HepG2 (cell line): ENCODE measurements around the gene B3GNT7. TPM values are rescaled to one million over a fixed set of nuclear protein-coding genes. Genes with fewer than 3 reads are reported as not detected.
A peak's percentile ranks its signal among the peaks of the same experiment; 100 is the strongest.

ENCODE experiments used
- AGO2 ChIP-seq: fragments of 200-400 bp; formaldehyde crosslinking; optimal IDR thresholded peaks from 2 replicates; pipeline ENCODE3; 2017; ENCODE audit warnings: mild to moderate bottlenecking, low read depth, low read length, moderate library complexity
- FLYWCH1 ChIP-seq: sonication (generic); formaldehyde crosslinking; IDR thresholded peaks from 2 replicates; pipeline ENCODE4 v1.8.1; 2023; ENCODE audit warnings: mild to moderate bottlenecking, missing genetic modification reagents
- FOXK2 ChIP-seq: fragments of 450-650 bp; IDR thresholded peaks from 2 replicates; pipeline ENCODE4 v1.6.1; 2016
- HDAC2 ChIP-seq: sonication (generic); formaldehyde crosslinking; IDR thresholded peaks from 2 replicates; pipeline ENCODE4 v1.4.0; 2020; ENCODE audit warnings: missing genetic modification reagents
- HES4 ChIP-seq: sonication (generic); formaldehyde crosslinking; IDR thresholded peaks from 2 replicates; pipeline ENCODE4 v1.9.0; 2021; ENCODE audit warnings: mild to moderate bottlenecking, missing genetic modification reagents, borderline replicate concordance
- MAF1 ChIP-seq: sonication (generic); formaldehyde crosslinking; IDR thresholded peaks from 2 replicates; pipeline ENCODE4 v1.5.0; 2020; ENCODE audit warnings: missing genetic modification reagents, borderline replicate concordance
- ONECUT2 ChIP-seq: sonication (generic); formaldehyde crosslinking; IDR thresholded peaks from 2 replicates; pipeline ENCODE4 v1.4.0; 2020; ENCODE audit warnings: missing genetic modification reagents
- PHF20 ChIP-seq: sonication (generic); formaldehyde crosslinking; IDR thresholded peaks from 2 replicates; pipeline ENCODE4 v1.5.0; 2020; ENCODE audit warnings: mild to moderate bottlenecking, missing genetic modification reagents
- POLR2AphosphoS2 ChIP-seq: IDR thresholded peaks from 2 replicates; pipeline ENCODE4 v1.6.1; 2011; ENCODE audit warnings: low read depth, low read length, improper control_type of control experiment
- YEATS4 ChIP-seq: sonication (generic); formaldehyde crosslinking; IDR thresholded peaks from 2 replicates; pipeline ENCODE4 v1.4.0; 2020; ENCODE audit warnings: missing genetic modification reagents, borderline replicate concordance
- ZFAT ChIP-seq: sonication (generic); formaldehyde crosslinking; conservative IDR thresholded peaks from 2 replicates; pipeline ENCODE4 v1.8.1; 2023; ENCODE audit warnings: missing genetic modification reagents, inconsistent platforms
- ZNF136 ChIP-seq: sonication (generic); formaldehyde crosslinking; IDR thresholded peaks from 2 replicates; pipeline ENCODE4 v1.8.1; 2022; ENCODE audit warnings: low read depth, mild to moderate bottlenecking, moderate library complexity, missing genetic modification reagents
- ZNF274 ChIP-seq: sonication (generic); formaldehyde crosslinking; IDR thresholded peaks from 2 replicates; pipeline ENCODE4 v1.5.1; 2020; ENCODE audit warnings: mild to moderate bottlenecking, missing genetic modification reagents
- ZNF30 ChIP-seq: sonication (generic); formaldehyde crosslinking; IDR thresholded peaks from 2 replicates; pipeline ENCODE4 v1.5.0; 2020; ENCODE audit warnings: mild to moderate bottlenecking, missing genetic modification reagents
- ZNF354B ChIP-seq: sonication (generic); formaldehyde crosslinking; IDR thresholded peaks from 2 replicates; pipeline ENCODE4 v1.8.0; 2022; ENCODE audit warnings: mild to moderate bottlenecking, missing genetic modification reagents
- ZNF382 ChIP-seq: sonication (generic); formaldehyde crosslinking; IDR thresholded peaks from 2 replicates; pipeline ENCODE4 v1.5.0; 2020; ENCODE audit warnings: missing genetic modification reagents, mild to moderate bottlenecking, borderline replicate concordance
- ZNF446 ChIP-seq: sonication (generic); formaldehyde crosslinking; IDR thresholded peaks from 2 replicates; pipeline ENCODE4 v1.5.0; 2020; ENCODE audit warnings: mild to moderate bottlenecking, missing genetic modification reagents
- ZNF574 ChIP-seq: sonication (generic); formaldehyde crosslinking; IDR thresholded peaks from 2 replicates; pipeline ENCODE4 v1.4.0; 2020; ENCODE audit warnings: missing genetic modification reagents
- ZNF605 ChIP-seq: sonication (generic); formaldehyde crosslinking; IDR thresholded peaks from 2 replicates; pipeline ENCODE4 v1.8.0; 2022; ENCODE audit warnings: mild to moderate bottlenecking, missing genetic modification reagents
- ZNF678 ChIP-seq: sonication (generic); formaldehyde crosslinking; IDR thresholded peaks from 2 replicates; pipeline ENCODE4 v1.4.0; 2020; ENCODE audit warnings: mild to moderate bottlenecking, missing genetic modification reagents
- ZNF704 ChIP-seq: sonication (generic); formaldehyde crosslinking; IDR thresholded peaks from 2 replicates; pipeline ENCODE4 v1.8.1; 2023; ENCODE audit warnings: mild to moderate bottlenecking, inconsistent platforms, moderate library complexity, missing genetic modification reagents, borderline replicate concordance
- ZNF709 ChIP-seq: sonication (generic); formaldehyde crosslinking; IDR thresholded peaks from 2 replicates; pipeline ENCODE4 v1.5.0; 2020; ENCODE audit warnings: mild to moderate bottlenecking, missing genetic modification reagents
- ZNF768 ChIP-seq: sonication (generic); formaldehyde crosslinking; IDR thresholded peaks from 2 replicates; pipeline ENCODE4 v1.4.0; 2020; ENCODE audit warnings: missing genetic modification reagents
- ZNF788 ChIP-seq: sonication (generic); formaldehyde crosslinking; IDR thresholded peaks from 2 replicates; pipeline ENCODE4 v1.5.0; 2020; ENCODE audit warnings: mild to moderate bottlenecking, missing genetic modification reagents, borderline replicate concordance
- polyA plus RNA-seq, 8 experiments: library from polyadenylated mRNA; depleted of rRNA in 3 of 8; stranded (reverse) in 7 of 8; unstranded in 1 of 8; fragments of >200 nt; fragmentation: Illumina TruSeq in 4 of 8; extraction: Trizol in 4 of 8; gene quantifications; 2 replicates each; pipeline versions ENCODE4 v1.2.1 to v1.2.3, GENCODE V29; 2011 to 2016; ENCODE audit warnings: low read depth in 4 of 8, missing spikeins in 1 of 8, mixed read lengths in 1 of 8; ENCODE audit not compliant: insufficient read depth in 1 of 8
- total RNA-seq, 5 experiments: library from RNA; depleted of rRNA; stranded (reverse); fragments of >200 nt; fragmentation: Illumina TruSeq; extraction: Trizol; gene quantifications; 2 replicates each; pipeline ENCODE4 v1.2.3, GENCODE V29; 2016; ENCODE audit warnings: low read depth in 1 of 5
- TF ChIP-seq, protein P1 (sequence below): sonication (generic); formaldehyde crosslinking; IDR thresholded peaks from 2 replicates; pipeline ENCODE4 v1.5.0; 2020; ENCODE audit warnings: missing genetic modification reagents, mild to moderate bottlenecking, borderline replicate concordance
- TF ChIP-seq, protein P2 (sequence below): sonication (generic); formaldehyde crosslinking; IDR thresholded peaks from 2 replicates; pipeline ENCODE4 v1.8.0; 2022; ENCODE audit warnings: mild to moderate bottlenecking, missing genetic modification reagents, moderate library complexity

B3GNT7 gene
- total and polyA plus RNA-seq, 2 of the 13 experiments (the other 11 are each of a cell fraction or from before 2014, with no cell fraction given), result 0.04 to 0.24 TPM

DNA sequence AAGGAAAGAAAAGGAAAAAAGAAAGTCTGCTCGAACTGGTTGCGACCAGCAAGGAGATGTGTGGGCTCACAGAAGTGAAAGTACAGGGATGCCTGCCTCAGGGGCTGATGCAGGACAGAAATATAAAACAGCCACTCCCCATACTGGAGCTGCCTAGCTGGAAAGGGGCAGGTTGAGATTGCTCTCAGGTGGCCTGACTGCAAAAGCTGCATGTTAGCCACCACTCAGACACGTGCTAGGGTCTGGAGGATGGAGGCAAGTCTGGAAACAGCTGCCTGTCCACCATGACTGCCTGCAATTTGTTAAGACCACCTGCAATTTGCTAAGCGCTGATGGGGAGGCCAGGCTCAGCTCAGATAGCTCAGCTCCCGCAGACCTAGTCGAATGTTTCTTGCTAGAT, 17.9 kb downstream of the B3GNT7 start (continued):
- TF ChIP-seq ZNF574 (CRISPR knock-in tag) (no peak; the same call in 1 of the 2 replicates), POLR2AphosphoS2 (no peak), HES4 (CRISPR knock-in tag) (peak; percentile 43; the same call in 1 of the 2 replicates), ZNF446 (CRISPR knock-in tag) (0 out of 2 replicates have a peak, but pooled peaks have one; percentile 62), ZNF274 (CRISPR knock-in tag) (no peak), ZNF382 (no peak), ZNF678 (CRISPR knock-in tag) (no peak), FOXK2 (no peak), HDAC2 (CRISPR knock-in tag) (no peak), ONECUT2 (CRISPR knock-in tag) (no peak), PHF20 (peak; percentile 31; the same call in 1 of the 2 replicates), ZNF136 (CRISPR knock-in tag) (no peak), YEATS4 (CRISPR knock-in tag) (no peak), ZNF30 (CRISPR knock-in tag) (0 out of 2 replicates have a peak, but pooled peaks have one; percentile 23), ZNF768 (CRISPR knock-in tag) (no peak), MAF1 (CRISPR knock-in tag) (no peak), ZNF605 (peak; percentile 28; the same call in 1 of the 2 replicates), ZFAT (CRISPR knock-in tag) (no peak), ZNF709 (0 out of 2 replicates have a peak, but pooled peaks have one; percentile 18), ZNF788 (CRISPR knock-in tag) (no peak), ZNF704 (CRISPR knock-in tag) (no peak), ZNF354B (CRISPR knock-in tag) (no peak), AGO2 (no peak), FLYWCH1 (CRISPR knock-in tag) (0 out of 2 replicates have a peak, but pooled peaks have one; percentile 49)
- TF ChIP-seq, protein P1, sequence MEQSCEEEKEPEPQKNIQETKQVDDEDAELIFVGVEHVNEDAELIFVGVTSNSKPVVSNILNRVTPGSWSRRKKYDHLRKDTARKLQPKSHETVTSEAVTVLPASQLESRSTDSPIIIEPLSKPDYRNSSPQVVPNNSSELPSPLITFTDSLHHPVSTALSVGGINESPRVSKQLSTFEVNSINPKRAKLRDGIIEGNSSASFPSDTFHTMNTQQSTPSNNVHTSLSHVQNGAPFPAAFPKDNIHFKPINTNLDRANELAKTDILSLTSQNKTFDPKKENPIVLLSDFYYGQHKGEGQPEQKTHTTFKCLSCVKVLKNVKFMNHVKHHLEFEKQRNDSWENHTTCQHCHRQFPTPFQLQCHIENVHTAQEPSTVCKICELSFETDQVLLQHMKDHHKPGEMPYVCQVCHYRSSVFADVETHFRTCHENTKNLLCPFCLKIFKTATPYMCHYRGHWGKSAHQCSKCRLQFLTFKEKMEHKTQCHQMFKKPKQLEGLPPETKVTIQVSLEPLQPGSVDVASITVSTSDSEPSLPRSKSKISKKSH (CRISPR knock-in tag), result 0 out of 2 replicates have a peak, but pooled peaks have one; percentile 34
- TF ChIP-seq, protein P2, sequence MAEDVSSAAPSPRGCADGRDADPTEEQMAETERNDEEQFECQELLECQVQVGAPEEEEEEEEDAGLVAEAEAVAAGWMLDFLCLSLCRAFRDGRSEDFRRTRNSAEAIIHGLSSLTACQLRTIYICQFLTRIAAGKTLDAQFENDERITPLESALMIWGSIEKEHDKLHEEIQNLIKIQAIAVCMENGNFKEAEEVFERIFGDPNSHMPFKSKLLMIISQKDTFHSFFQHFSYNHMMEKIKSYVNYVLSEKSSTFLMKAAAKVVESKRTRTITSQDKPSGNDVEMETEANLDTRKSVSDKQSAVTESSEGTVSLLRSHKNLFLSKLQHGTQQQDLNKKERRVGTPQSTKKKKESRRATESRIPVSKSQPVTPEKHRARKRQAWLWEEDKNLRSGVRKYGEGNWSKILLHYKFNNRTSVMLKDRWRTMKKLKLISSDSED (CRISPR knock-in tag), result no peak
